AG04450 (cell line): ENCODE results near the gene DIAPH3. TPM values are rescaled to one million over a fixed set of nuclear protein-coding genes. Genes with fewer than 3 reads are reported as not detected.
"Not testable (repeated sequence)": the region's sequence is repeated elsewhere in the genome, so short reads cannot be mapped to it uniquely, and the experiment has no call there.

Source experiments
- CTCF ChIA-PET: fragments of 300-600, 350-600 bp; formaldehyde crosslinking; extraction: SDS; loops from one replicate; lab custom pipeline; 2022; ENCODE audit warnings: antibody characterized with exemption, inconsistent platforms; lab: Charles Lee
- POLR2A ChIA-PET: fragments of 350-600 bp; formaldehyde crosslinking; extraction: SDS; loops from one replicate; lab custom pipeline; 2021; ENCODE audit warnings: antibody characterized with exemption, inconsistent platforms; lab: Yijun Ruan, JAX
- DNase-seq: peaks from one replicate; pipeline ENCODE4 v3.0.0-alpha.2; 2011; ENCODE audit warnings: low read depth, low spot score
- H3K27ac ChIP-seq: one replicate; pipeline ENCODE4 v1.5.1; 2012; ENCODE audit warnings: low read depth, low read length, control low read depth
- H3K27me3 ChIP-seq: one replicate; pipeline ENCODE4 v1.6.0; 2012; ENCODE audit warnings: low read length; ENCODE audit not compliant: control insufficient read depth, insufficient read depth
- H3K4me3 ChIP-seq: 2 replicates; pipeline ENCODE4 v1.5.1; 2011; ENCODE audit warnings: mild to moderate bottlenecking, low read depth, low read length, control low read depth
- H3K9me3 ChIP-seq: 2 replicates; pipeline ENCODE4 v1.5.1; 2012; ENCODE audit warnings: low read length; ENCODE audit not compliant: control insufficient read depth, insufficient read depth
- polyA plus RNA-seq: library from polyadenylated mRNA; depleted of rRNA; stranded (reverse); fragments of >200 nt; gene quantifications from 2 replicates; pipeline ENCODE4 v1.2.3, GENCODE V29; 2011
- TF ChIP-seq, protein P1 (sequence below): IDR thresholded peaks from 2 replicates; pipeline ENCODE4 v1.5.1; 2011; ENCODE audit warnings: low read depth, low read length, control low read depth, inconsistent platforms

DIAPH3 gene
- polyA plus RNA-seq, 1 experiment = 11.7 TPM

GRCh38 chr13:60093425-60094019, 70.2 kb downstream of the DIAPH3 start:
- ChIA-PET CTCF (interaction anchor here (0.7 to 1.8 kb wide), 2 partner anchors 12 to 58 kb away, joined by 3 to 4 read pairs; no protein-coding TSS in a partner anchor), POLR2A (interaction anchor here (0.6 kb wide), 1 partner anchor 26 kb away, joined by 8 read pairs; no protein-coding TSS in a partner anchor)
- no peaks in the 10 kb centered on the region for H3K27me3 ChIP-seq
- TF ChIP-seq, protein P1, sequence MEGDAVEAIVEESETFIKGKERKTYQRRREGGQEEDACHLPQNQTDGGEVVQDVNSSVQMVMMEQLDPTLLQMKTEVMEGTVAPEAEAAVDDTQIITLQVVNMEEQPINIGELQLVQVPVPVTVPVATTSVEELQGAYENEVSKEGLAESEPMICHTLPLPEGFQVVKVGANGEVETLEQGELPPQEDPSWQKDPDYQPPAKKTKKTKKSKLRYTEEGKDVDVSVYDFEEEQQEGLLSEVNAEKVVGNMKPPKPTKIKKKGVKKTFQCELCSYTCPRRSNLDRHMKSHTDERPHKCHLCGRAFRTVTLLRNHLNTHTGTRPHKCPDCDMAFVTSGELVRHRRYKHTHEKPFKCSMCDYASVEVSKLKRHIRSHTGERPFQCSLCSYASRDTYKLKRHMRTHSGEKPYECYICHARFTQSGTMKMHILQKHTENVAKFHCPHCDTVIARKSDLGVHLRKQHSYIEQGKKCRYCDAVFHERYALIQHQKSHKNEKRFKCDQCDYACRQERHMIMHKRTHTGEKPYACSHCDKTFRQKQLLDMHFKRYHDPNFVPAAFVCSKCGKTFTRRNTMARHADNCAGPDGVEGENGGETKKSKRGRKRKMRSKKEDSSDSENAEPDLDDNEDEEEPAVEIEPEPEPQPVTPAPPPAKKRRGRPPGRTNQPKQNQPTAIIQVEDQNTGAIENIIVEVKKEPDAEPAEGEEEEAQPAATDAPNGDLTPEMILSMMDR = no peak
- DNase-seq = no peak
- no peaks in the 10 kb centered on the region for H3K9me3 ChIP-seq
- H3K27ac ChIP-seq = no peak overlapping the region
- H3K4me3 ChIP-seq = no peak overlapping the region

DNA sequence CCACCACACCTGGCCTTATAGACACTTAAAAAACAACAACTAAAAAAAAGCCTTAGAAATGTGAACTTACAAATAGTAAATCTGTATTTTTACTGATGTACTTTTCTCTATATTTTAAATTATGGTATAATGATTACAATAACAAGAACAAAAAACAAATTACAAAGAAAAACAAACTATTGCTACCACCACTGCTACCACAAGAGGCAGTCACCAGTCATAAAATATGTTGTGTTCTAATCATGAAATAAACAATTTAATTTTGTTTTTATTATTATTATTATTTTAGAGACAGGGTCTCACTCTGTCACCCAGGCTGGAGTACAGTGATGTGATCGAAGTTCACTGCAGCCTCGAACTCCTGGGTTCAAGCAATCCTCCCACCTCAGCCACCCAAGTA, 72.2 kb downstream of the DIAPH3 start:
- ChIA-PET POLR2A (no interaction called here), CTCF (interaction anchor here (1.1 kb wide), 1 partner anchor 146 kb away, joined by 3 read pairs; no protein-coding TSS in a partner anchor)
- Histone ChIP-seq H3K9me3 (no peaks in the 10 kb centered on the region), H3K27ac (no peak overlapping the region), H3K27me3 (no peaks in the 10 kb centered on the region), H3K4me3 (no peak overlapping the region)
- DNase-seq = no peak
- TF ChIP-seq, protein P1 = no peak

- H3K27ac ChIP-seq = no peak overlapping the region
- CTCF ChIA-PET = interaction anchor here (1.1 kb wide), 1 partner anchor 145 kb away, joined by 3 read pairs; no protein-coding TSS in a partner anchor
Observed at GRCh38 chr13:60090574-60090973, 73.2 kb downstream of the DIAPH3 start.

DNA sequence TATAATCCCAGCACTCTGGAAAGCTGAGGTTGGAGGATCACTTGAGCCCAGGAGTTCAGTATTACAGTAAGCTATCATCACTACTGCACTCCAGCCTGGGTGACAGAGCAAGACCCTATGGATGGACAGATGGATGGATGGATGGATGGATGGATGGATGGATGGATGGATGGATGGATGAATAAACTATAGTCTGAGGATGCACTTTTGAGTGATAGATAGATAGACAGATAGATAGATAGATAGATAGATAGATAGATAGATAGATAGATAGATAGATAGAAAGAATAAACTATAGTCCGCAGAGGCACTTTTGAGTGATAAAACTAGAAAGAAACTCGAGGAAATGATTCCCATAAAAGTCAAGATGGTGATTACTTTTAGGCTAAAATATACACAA, 79.9 kb downstream of the DIAPH3 start:
- H3K9me3 ChIP-seq, POLR2A ChIA-PET, DNase-seq, H3K27me3 ChIP-seq, CTCF ChIA-PET, H3K4me3 ChIP-seq, H3K27ac ChIP-seq: not testable (repeated sequence)

More at GRCh38 chr13:60090574-60090973, 73.2 kb downstream of the DIAPH3 start:
- Histone ChIP-seq H3K27me3 (no peaks in the 10 kb centered on the region), H3K9me3 (no peaks in the 10 kb centered on the region), H3K4me3 (no peak overlapping the region)
- TF ChIP-seq, protein P1 = no peak
- DNase-seq = no peak
- POLR2A ChIA-PET = interaction anchor here (0.7 kb wide), 1 partner anchor 74 kb away, joined by 3 read pairs; no protein-coding TSS in a partner anchor

DNA sequence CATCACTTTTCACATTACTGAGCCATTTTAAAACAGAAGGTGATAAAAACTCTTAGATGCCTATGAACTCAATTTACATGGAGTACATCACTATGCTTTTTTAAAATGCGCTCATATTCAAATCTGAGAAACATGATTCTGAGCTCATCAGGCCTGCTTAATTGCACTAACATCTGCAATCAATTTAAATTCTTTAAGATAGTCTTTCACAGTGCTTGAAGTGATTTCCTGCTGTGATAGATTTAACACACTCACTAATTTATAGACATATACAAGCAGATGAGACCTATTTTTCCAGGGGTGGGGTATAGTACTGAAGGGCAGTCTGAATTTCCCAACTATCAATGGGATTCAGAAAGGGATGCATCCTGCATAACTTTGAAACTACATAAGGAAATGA, 82.9 kb downstream of the DIAPH3 start:
- ChIA-PET CTCF (no interaction called here), POLR2A (no interaction called here)
- TF ChIP-seq, protein P1 = no peak

More for the DNA sequence above, 82.9 kb downstream of the DIAPH3 start:
- H3K27me3 ChIP-seq = no peaks in the 10 kb centered on the region
- H3K4me3 ChIP-seq = no peak overlapping the region
- DNase-seq = no peak
- no peaks in the 10 kb centered on the region for H3K9me3 ChIP-seq
- H3K27ac ChIP-seq = no peak overlapping the region
